ENCODE data around the gene BLNK. TPM values are rescaled to one million over a fixed set of nuclear protein-coding genes. Genes with fewer than 3 reads are reported as not detected.

BLNK gene
- total RNA-seq, 6 experiments from 2014 or later = not detected

- no peaks in the 10 kb centered on the region for H3K4me1 Mint-ChIP-seq (ENCODE audit: low read depth)
- H3K36me3 Mint-ChIP-seq (ENCODE audit: low read depth) = no peaks in the 10 kb centered on the region
- DNase-seq = no peak
- no peak for TF ChIP-seq CTCF (IDR thresholded peaks at IDR 0.05)
- no peak overlapping the region for H3K27ac Mint-ChIP-seq
- H3K4me3 Mint-ChIP-seq = no peak overlapping the region
- H3K9me3 Mint-ChIP-seq = no peaks in the 10 kb centered on the region
- H3K27me3 Mint-ChIP-seq (ENCODE audit: insufficient read depth) = peaks cover 6% of the 10 kb centered on the region
Observed at GRCh38 chr10:96254976-96255375, 16.4 kb downstream of the BLNK start.

GRCh38 chr10:96252730-96253129, 18.6 kb downstream of the BLNK start:
- no peak for TF ChIP-seq CTCF (IDR thresholded peaks at IDR 0.05)
- Mint-ChIP-seq H3K27me3 (ENCODE audit: insufficient read depth) (peaks cover 4% of the 10 kb centered on the region), H3K4me1 (ENCODE audit: low read depth) (no peaks in the 10 kb centered on the region), H3K27ac (no peak overlapping the region), H3K9me3 (no peaks in the 10 kb centered on the region), H3K36me3 (ENCODE audit: low read depth) (no peaks in the 10 kb centered on the region), H3K4me3 (no peak overlapping the region)
- DNase-seq = no peak

GRCh38 chr10:96250349-96250748, 21.0 kb downstream of the BLNK start:
- no peak for TF ChIP-seq CTCF (IDR thresholded peaks at IDR 0.05)
- no peak for DNase-seq
- H3K36me3 Mint-ChIP-seq (ENCODE audit: low read depth) = no peaks in the 10 kb centered on the region
- H3K27ac Mint-ChIP-seq = no peak overlapping the region
- peaks cover 4% of the 10 kb centered on the region; the same call in 1 of the 2 replicates for H3K27me3 Mint-ChIP-seq (ENCODE audit: insufficient read depth)
- H3K9me3 Mint-ChIP-seq = no peaks in the 10 kb centered on the region
- no peak overlapping the region for H3K4me3 Mint-ChIP-seq
- H3K4me1 Mint-ChIP-seq (ENCODE audit: low read depth) = no peaks in the 10 kb centered on the region

- no peak for DNase-seq
- Mint-ChIP-seq H3K4me1 (ENCODE audit: low read depth) (no peaks in the 10 kb centered on the region), H3K27me3 (ENCODE audit: insufficient read depth) (no peaks in the 10 kb centered on the region; the same call in 1 of the 2 replicates), H3K36me3 (ENCODE audit: low read depth) (no peaks in the 10 kb centered on the region), H3K27ac (no peak overlapping the region), H3K9me3 (no peaks in the 10 kb centered on the region), H3K4me3 (no peak overlapping the region)
- TF ChIP-seq CTCF (IDR thresholded peaks at IDR 0.05) = no peak
Observed at GRCh38 chr10:96249264-96249663, 22.1 kb downstream of the BLNK start.

- no peak for TF ChIP-seq CTCF (IDR thresholded peaks at IDR 0.05)
- no peaks in the 10 kb centered on the region for H3K4me1 Mint-ChIP-seq (ENCODE audit: low read depth)
- H3K27me3 Mint-ChIP-seq (ENCODE audit: insufficient read depth) = peaks cover 5% of the 10 kb centered on the region
- H3K9me3 Mint-ChIP-seq = no peaks in the 10 kb centered on the region
- H3K4me3 Mint-ChIP-seq = no peak overlapping the region
- no peak overlapping the region for H3K27ac Mint-ChIP-seq
- no peaks in the 10 kb centered on the region for H3K36me3 Mint-ChIP-seq (ENCODE audit: low read depth)
- no peak for DNase-seq
Observed at GRCh38 chr10:96244354-96244753, 27.0 kb downstream of the BLNK start.

- no peak for TF ChIP-seq CTCF (IDR thresholded peaks at IDR 0.05)
- no peak overlapping the region for H3K27ac Mint-ChIP-seq
- H3K9me3 Mint-ChIP-seq = no peaks in the 10 kb centered on the region
- DNase-seq = no peak
- H3K4me1 Mint-ChIP-seq (ENCODE audit: low read depth) = no peaks in the 10 kb centered on the region
- peaks cover 5% of the 10 kb centered on the region for H3K27me3 Mint-ChIP-seq (ENCODE audit: insufficient read depth)
- no peak overlapping the region for H3K4me3 Mint-ChIP-seq
- no peaks in the 10 kb centered on the region for H3K36me3 Mint-ChIP-seq (ENCODE audit: low read depth)
Observed at GRCh38 chr10:96243296-96243695, 28.1 kb downstream of the BLNK start.
